ENCODE measurements around the gene ESRRA. TPM values are rescaled to one million over a fixed set of nuclear protein-coding genes. Genes with fewer than 3 reads are reported as not detected.
A peak's percentile ranks its signal among the peaks of the same experiment; 100 is the strongest.

Gene ESRRA
- total and polyA plus RNA-seq, 2 of the 13 experiments (the other 11 are each of a cell fraction or from before 2014, with no cell fraction given): 18.1 to 36.3 TPM

DNA sequence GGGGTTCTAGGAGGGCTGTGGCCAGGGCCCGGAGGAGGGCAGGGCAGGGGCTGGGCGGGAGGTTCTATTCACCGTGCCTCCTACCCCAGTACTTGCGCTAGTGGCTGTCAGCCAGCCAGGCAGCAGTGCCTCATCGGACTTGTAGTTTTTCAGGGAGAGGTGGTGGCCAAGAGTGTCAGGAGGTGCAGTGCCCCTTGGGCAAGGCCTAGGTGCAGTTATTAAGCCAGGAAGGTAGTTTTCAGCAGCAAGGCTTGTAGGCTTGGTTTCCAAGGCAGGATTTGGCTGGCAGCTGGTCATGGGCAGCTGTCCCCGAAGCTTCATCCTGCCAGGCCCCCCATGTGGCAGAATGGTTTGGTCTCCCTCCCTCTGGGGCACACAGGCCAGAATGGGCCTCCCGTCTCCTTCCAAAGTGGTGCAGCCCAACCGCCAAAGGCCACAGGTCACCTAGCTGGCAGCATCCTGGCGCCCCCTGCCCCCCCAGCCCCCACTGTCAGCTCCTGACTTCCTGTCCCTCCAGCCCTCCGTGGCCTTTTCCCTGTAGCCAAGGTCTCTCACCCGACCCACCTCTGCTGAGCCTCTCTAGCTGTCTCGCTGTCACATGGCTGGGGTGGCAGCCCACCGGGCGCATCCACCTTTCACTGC lies 43.2 kb downstream of the ESRRA start (continued):
- TF ChIP-seq, protein P1, sequence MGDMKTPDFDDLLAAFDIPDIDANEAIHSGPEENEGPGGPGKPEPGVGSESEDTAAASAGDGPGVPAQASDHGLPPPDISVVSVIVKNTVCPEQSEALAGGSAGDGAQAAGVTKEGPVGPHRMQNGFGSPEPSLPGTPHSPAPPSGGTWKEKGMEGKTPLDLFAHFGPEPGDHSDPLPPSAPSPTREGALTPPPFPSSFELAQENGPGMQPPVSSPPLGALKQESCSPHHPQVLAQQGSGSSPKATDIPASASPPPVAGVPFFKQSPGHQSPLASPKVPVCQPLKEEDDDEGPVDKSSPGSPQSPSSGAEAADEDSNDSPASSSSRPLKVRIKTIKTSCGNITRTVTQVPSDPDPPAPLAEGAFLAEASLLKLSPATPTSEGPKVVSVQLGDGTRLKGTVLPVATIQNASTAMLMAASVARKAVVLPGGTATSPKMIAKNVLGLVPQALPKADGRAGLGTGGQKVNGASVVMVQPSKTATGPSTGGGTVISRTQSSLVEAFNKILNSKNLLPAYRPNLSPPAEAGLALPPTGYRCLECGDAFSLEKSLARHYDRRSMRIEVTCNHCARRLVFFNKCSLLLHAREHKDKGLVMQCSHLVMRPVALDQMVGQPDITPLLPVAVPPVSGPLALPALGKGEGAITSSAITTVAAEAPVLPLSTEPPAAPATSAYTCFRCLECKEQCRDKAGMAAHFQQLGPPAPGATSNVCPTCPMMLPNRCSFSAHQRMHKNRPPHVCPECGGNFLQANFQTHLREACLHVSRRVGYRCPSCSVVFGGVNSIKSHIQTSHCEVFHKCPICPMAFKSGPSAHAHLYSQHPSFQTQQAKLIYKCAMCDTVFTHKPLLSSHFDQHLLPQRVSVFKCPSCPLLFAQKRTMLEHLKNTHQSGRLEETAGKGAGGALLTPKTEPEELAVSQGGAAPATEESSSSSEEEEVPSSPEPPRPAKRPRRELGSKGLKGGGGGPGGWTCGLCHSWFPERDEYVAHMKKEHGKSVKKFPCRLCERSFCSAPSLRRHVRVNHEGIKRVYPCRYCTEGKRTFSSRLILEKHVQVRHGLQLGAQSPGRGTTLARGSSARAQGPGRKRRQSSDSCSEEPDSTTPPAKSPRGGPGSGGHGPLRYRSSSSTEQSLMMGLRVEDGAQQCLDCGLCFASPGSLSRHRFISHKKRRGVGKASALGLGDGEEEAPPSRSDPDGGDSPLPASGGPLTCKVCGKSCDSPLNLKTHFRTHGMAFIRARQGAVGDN (CRISPR knock-in tag; IDR thresholded peaks at IDR 0.05): peak; percentile 57
- TF ChIP-seq ZNF460 (CRISPR knock-in tag; IDR thresholded peaks at IDR 0.05; ENCODE audit: borderline replicate concordance) (no peak), FIP1L1 (IDR thresholded peaks at IDR 0.05; ENCODE audit: borderline replicate concordance, insufficient read depth, low read depth, low read length) (no peak), ZNF430 (CRISPR knock-in tag; IDR thresholded peaks at IDR 0.05) (no peak), NRL (CRISPR knock-in tag; IDR thresholded peaks at IDR 0.05; ENCODE audit: borderline replicate concordance) (no peak)
- TF ChIP-seq, protein P2, sequence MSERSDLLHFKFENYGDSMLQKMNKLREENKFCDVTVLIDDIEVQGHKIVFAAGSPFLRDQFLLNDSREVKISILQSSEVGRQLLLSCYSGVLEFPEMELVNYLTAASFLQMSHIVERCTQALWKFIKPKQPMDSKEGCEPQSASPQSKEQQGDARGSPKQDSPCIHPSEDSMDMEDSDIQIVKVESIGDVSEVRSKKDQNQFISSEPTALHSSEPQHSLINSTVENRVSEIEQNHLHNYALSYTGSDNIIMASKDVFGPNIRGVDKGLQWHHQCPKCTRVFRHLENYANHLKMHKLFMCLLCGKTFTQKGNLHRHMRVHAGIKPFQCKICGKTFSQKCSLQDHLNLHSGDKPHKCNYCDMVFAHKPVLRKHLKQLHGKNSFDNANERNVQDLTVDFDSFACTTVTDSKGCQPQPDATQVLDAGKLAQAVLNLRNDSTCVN (CRISPR knock-in tag; IDR thresholded peaks at IDR 0.05; ENCODE audit: borderline replicate concordance): no peak

DNA sequence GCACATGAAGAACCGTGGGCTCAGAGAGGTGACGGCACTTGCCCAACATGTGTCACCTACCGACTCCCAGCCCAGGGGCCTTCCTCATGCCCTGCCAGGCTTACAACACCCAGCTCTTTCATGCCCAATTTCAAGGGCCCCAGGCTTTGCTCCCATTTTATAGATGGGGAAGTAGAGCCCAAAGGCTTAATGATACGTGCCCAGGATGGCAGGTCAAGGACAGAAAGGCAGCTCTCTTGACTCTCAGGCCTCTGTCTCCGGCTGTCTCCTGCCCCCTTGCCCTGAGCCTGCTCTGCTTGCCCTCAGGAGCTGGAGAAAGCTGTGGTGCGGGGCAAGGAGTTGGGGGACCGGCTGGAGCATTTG lies 43.7 kb downstream of the ESRRA start:
- H3K79me2 ChIP-seq (ENCODE audit: insufficient read depth, low read length): no peaks in the 10 kb centered on the region
- TF ChIP-seq ZNF629 (CRISPR knock-in tag; conservative IDR thresholded peaks at IDR 0.05): peak; percentile 88
- TF ChIP-seq NFRKB (IDR thresholded peaks at IDR 0.05): no peak
- no peak overlapping the region for H2AFZ ChIP-seq (ENCODE audit: low read length)
- peaks cover 36% of the 10 kb centered on the region for H3K4me1 ChIP-seq (ENCODE audit: insufficient read depth, low read length)
- ATAC-seq: no peak
- peak overlapping the region; percentile 60 for H3K4me2 ChIP-seq (ENCODE audit: low read depth, low read length)
- ChIA-PET CTCF (ENCODE audit: low intra/inter-chr PET ratio, low total read pairs) (no interaction called here), POLR2A (interaction anchor here (0.7 kb wide), 1 partner anchor 31 kb away, joined by 3 read pairs; the partner anchor contains the start of gene PRDX5)
- H3K4me3 ChIP-seq (replicated peaks in 1 of 3; ENCODE audit: insufficient read depth in 1 of 3, low read depth in 2 of 3, low read length in 3 of 3): no peak overlapping the region
- 57% methylated on average over 5 of the region's 7 CpGs for WGBS (ENCODE audit: low lambda C conversion rate)
- FAIRE-seq: no peak
- in situ Hi-C loops (cut with HindIII; ENCODE audit: extremely low pct_ligation_motif_present, low pct_unique_long_range_greater_than_20kb) (no loop called here), intact Hi-C loops (cut with micrococcal nuclease; ENCODE audit: unreplicated experiment) (no loop called here)
- H3K36me3 ChIP-seq (replicated peaks in 1 of 2; ENCODE audit: control insufficient read depth in 1 of 2, insufficient read depth in 2 of 2, low read length in 2 of 2): no peaks in the 10 kb centered on the region
- H3K9me3 ChIP-seq (ENCODE audit: low read length): no peaks in the 10 kb centered on the region
- no peak overlapping the region for H3K9ac ChIP-seq (ENCODE audit: insufficient read depth, low read depth, low read length)
- peaks cover 2 to 30% of the 10 kb centered on the region in 2 experiments; a peak in 4 of 5 replicates for H3K27me3 ChIP-seq (ENCODE audit: control insufficient read depth in 1 of 2, insufficient read depth in 2 of 2, low read length in 2 of 2)
- H4K20me1 ChIP-seq (ENCODE audit: insufficient read depth, low read length): no peaks in the 10 kb centered on the region
- DNase-seq (ENCODE audit: low spot score): no peak
- BruUV-seq (replicated peaks): no TSS peak
- H3K27ac ChIP-seq (ENCODE audit: extremely low read length, insufficient read depth, low read length): no peak overlapping the region
